ENCODE data around the gene DNAH17.

GRCh38 chr17:78441271-78441971 lies 135.8 kb downstream of the DNAH17 start:
- TF ChIP-seq POLR2AphosphoS5 (IDR thresholded peaks at IDR 0.05; ENCODE audit: insufficient read depth in 1 of 2, low read depth in 1 of 2) (no peak), CTCF (IDR thresholded peaks at IDR 0.05) (no peak), POLR2A (IDR thresholded peaks at IDR 0.05) (no peak)

Measured in vagina (tissue), 2 donors.